ENCODE measurements around the gene TXNDC15. TPM values are rescaled to one million over a fixed set of nuclear protein-coding genes. Genes with fewer than 3 reads are reported as not detected.
A peak's percentile ranks its signal among the peaks of the same experiment; 100 is the strongest.

Gene TXNDC15
- total and polyA plus RNA-seq, 2 of the 13 experiments (the other 11 are each of a cell fraction or from before 2014, with no cell fraction given): 22.2 to 49.9 TPM

GRCh38 chr5:134904610-134905245 is 30.6 kb downstream of the TXNDC15 start, which contains the start of gene PCBD2:
Gene PCBD2 (plus strand): TSS chr5:134905131. CDS start chr5:134905140, 9 bp downstream.
- ChIA-PET CTCF (ENCODE audit: low intra/inter-chr PET ratio, low total read pairs) (no interaction called here), POLR2A (interaction anchor here (0.5 to 2.2 kb wide), 20 partner anchors 8 to 317 kb away, joined by 3 to 19 read pairs (median 4); partner anchors contain the start of genes C5orf24, CAMLG, DDX46 and TXNDC15)
- no peaks in the 10 kb centered on the region for H3K9me3 ChIP-seq (ENCODE audit: low read length)
- H3K4me2 ChIP-seq (ENCODE audit: low read depth, low read length): peak within 1 kb of the TSS; percentile 94
- H3K9ac ChIP-seq (ENCODE audit: insufficient read depth, low read depth, low read length): peak within 1 kb of the TSS; percentile 97
- peaks cover 0 to 11% of the 10 kb centered on the region in 2 experiments; a peak in 1 of 5 replicates for H3K36me3 ChIP-seq (replicated peaks in 1 of 2; ENCODE audit: control insufficient read depth in 1 of 2, insufficient read depth in 2 of 2, low read length in 2 of 2)
- peaks cover 13% of the 10 kb centered on the region; the same call in 1 of the 2 replicates for H3K4me1 ChIP-seq (ENCODE audit: insufficient read depth, low read length)
- no CpG with 5 or more reads among the region's 84 CpGs for WGBS (ENCODE audit: low lambda C conversion rate)
- DNase-seq (ENCODE audit: low spot score): peak; percentile 80
- peak within 1 kb of the TSS; percentile 99 for H3K27ac ChIP-seq (ENCODE audit: extremely low read length, insufficient read depth, low read length)
- BruUV-seq (replicated peaks): no TSS peak
- no peak within 1 kb of the TSS for H2AFZ ChIP-seq (ENCODE audit: low read length)
- H3K4me3 ChIP-seq (replicated peaks in 1 of 3; ENCODE audit: insufficient read depth in 1 of 3, low read depth in 2 of 3, low read length in 3 of 3): peak within 1 kb of the TSS; percentile 85 to 95 (median 87)
- H4K20me1 ChIP-seq (ENCODE audit: insufficient read depth, low read length): no peaks in the 10 kb centered on the region
- H3K27me3 ChIP-seq (ENCODE audit: control insufficient read depth in 1 of 2, insufficient read depth in 2 of 2, low read length in 2 of 2): no peaks in the 10 kb centered on the region
- peak; percentile 91 for ATAC-seq
- FAIRE-seq: peak; percentile 50
- in situ Hi-C loops (cut with HindIII; ENCODE audit: extremely low pct_ligation_motif_present, low pct_unique_long_range_greater_than_20kb): no loop called here
- peaks cover 4% of the 10 kb centered on the region for H3K79me2 ChIP-seq (ENCODE audit: insufficient read depth, low read length)
- intact Hi-C loops (cut with micrococcal nuclease; ENCODE audit: unreplicated experiment): loop anchor here (2.0 kb wide), 3 partner anchors 30 to 166 kb away; partner anchors contain the start of genes C5orf24, CAMLG and TXNDC15
- no peak for TF ChIP-seq ARNT (IDR thresholded peaks at IDR 0.05)
- no peak; the same call in 1 of the 2 replicates for TF ChIP-seq AKAP8 (CRISPR knock-in tag; IDR thresholded peaks at IDR 0.05)
- TF ChIP-seq IRF2 (CRISPR knock-in tag; IDR thresholded peaks at IDR 0.05): peak; percentile 75; the same call in 1 of the 2 replicates
- TF ChIP-seq MAFF (IDR thresholded peaks at IDR 0.05; ENCODE audit: low read depth, low read length): no peak
- TF ChIP-seq SPEN (CRISPR knock-in tag; IDR thresholded peaks at IDR 0.05; ENCODE audit: low read depth): peak; percentile 81
- TF ChIP-seq MXD1 (CRISPR knock-in tag; IDR thresholded peaks at IDR 0.05): peak; percentile 80
- TF ChIP-seq TRIM22 (IDR thresholded peaks at IDR 0.05): no peak
- peak; percentile 63 for TF ChIP-seq ZNF629 (CRISPR knock-in tag; conservative IDR thresholded peaks at IDR 0.05)
- no peak for TF ChIP-seq XBP1 (CRISPR knock-in tag; IDR thresholded peaks at IDR 0.05)
- no peak for TF ChIP-seq BRCA1 (CRISPR knock-in tag; IDR thresholded peaks at IDR 0.05)
- 0 out of 2 replicates have a peak, but pooled peaks have one; percentile 19 for TF ChIP-seq TGIF2 (CRISPR knock-in tag; IDR thresholded peaks at IDR 0.05)
- 0 out of 2 replicates have a peak, but pooled peaks have one; percentile 24 for TF ChIP-seq ZNF513 (CRISPR knock-in tag; conservative IDR thresholded peaks at IDR 0.05)
- peak in 1 of 2 experiments; percentile 64; a peak in 2 of 4 replicates for TF ChIP-seq ATF4 (CRISPR knock-in tag; IDR thresholded peaks at IDR 0.05)
- peak; percentile 95 for TF ChIP-seq ZNF446 (CRISPR knock-in tag; IDR thresholded peaks at IDR 0.05)
- TF ChIP-seq ZNF747 (CRISPR knock-in tag; IDR thresholded peaks at IDR 0.05; ENCODE audit: borderline replicate concordance): peak; percentile 87; the same call in 1 of the 2 replicates
- TF ChIP-seq ZNF3 (CRISPR knock-in tag; IDR thresholded peaks at IDR 0.05): no peak
- 0 out of 2 replicates have a peak, but pooled peaks have one; percentile 50 for TF ChIP-seq HOMEZ (CRISPR knock-in tag; IDR thresholded peaks at IDR 0.05; ENCODE audit: low read depth)
- TF ChIP-seq ZNF414 (CRISPR knock-in tag; IDR thresholded peaks at IDR 0.05): peak; percentile 58; the same call in 1 of the 2 replicates

Measured in HepG2 (cell line).